DLD1 (cell line): ENCODE results near the gene PDXK.

Source experiments
- in situ Hi-C: cut with HindIII; loops from 2 replicates; pipeline ENCODE4 v1.10.0; 2017; ENCODE audit warnings: low sequenced_read_pairs

The PDXK gene

GRCh38 chr21:43778469-43779335 lies 59.8 kb downstream of the PDXK start:
- in situ Hi-C loops: no loop called here

- in situ Hi-C loops: no loop called here
These were observed 60.7 kb downstream of the PDXK start for GRCh38 chr21:43779660-43780059.

- in situ Hi-C loops: no loop called here
These were observed 62.9 kb downstream of the PDXK start for GRCh38 chr21:43781846-43782245.

- in situ Hi-C loops: no loop called here
These were observed 63.6 kb downstream of the PDXK start for GRCh38 chr21:43782431-43783097.

- in situ Hi-C loops: no loop called here
These were observed 64.3 kb downstream of the PDXK start for GRCh38 chr21:43783098-43783700.

- in situ Hi-C loops: no loop called here
These were observed 66.2 kb downstream of the PDXK start for GRCh38 chr21:43785134-43785533.

GRCh38 chr21:43786300-43786806 lies 67.4 kb downstream of the PDXK start:
- in situ Hi-C loops: no loop called here

- in situ Hi-C loops: no loop called here
These were observed 68.0 kb downstream of the PDXK start for GRCh38 chr21:43786807-43787440.

GRCh38 chr21:43789276-43790009 lies 70.5 kb downstream of the PDXK start, which contains the start of gene RRP1:
Gene RRP1 (plus strand): TSS chr21:43789577. CDS start chr21:43789630, 53 bp downstream.
- in situ Hi-C loops: no loop called here

GRCh38 chr21:43790010-43790524 lies 71.1 kb downstream of the PDXK start:
- in situ Hi-C loops: no loop called here

GRCh38 chr21:43792406-43792805 lies 73.5 kb downstream of the PDXK start:
- in situ Hi-C loops: no loop called here

- in situ Hi-C loops: no loop called here
These were observed 74.3 kb downstream of the PDXK start for GRCh38 chr21:43793243-43793642.

- in situ Hi-C loops: no loop called here
These were observed 75.4 kb downstream of the PDXK start for GRCh38 chr21:43794311-43794710.

- in situ Hi-C loops: no loop called here
These were observed 75.9 kb downstream of the PDXK start for GRCh38 chr21:43794857-43795256.

GRCh38 chr21:43797415-43797814 lies 78.5 kb downstream of the PDXK start:
- in situ Hi-C loops: no loop called here

GRCh38 chr21:43797925-43798715 lies 79.2 kb downstream of the PDXK start:
- in situ Hi-C loops: no loop called here

GRCh38 chr21:43799301-43799840 lies 80.4 kb downstream of the PDXK start:
- in situ Hi-C loops: no loop called here

- in situ Hi-C loops: no loop called here
These were observed 81.2 kb downstream of the PDXK start for GRCh38 chr21:43800124-43800523.

GRCh38 chr21:43800566-43800965 lies 81.6 kb downstream of the PDXK start:
- in situ Hi-C loops: no loop called here
